ENCODE measurements around the gene ATP11A. TPM values are rescaled to one million over a fixed set of nuclear protein-coding genes. Genes with fewer than 3 reads are reported as not detected.

The ATP11A gene
- total and polyA plus RNA-seq, 10 of the 15 experiments (the other 5 are each of a cell fraction or from before 2014, with no cell fraction given): 1.4 to 69.6 (median 14.4) TPM

DNA sequence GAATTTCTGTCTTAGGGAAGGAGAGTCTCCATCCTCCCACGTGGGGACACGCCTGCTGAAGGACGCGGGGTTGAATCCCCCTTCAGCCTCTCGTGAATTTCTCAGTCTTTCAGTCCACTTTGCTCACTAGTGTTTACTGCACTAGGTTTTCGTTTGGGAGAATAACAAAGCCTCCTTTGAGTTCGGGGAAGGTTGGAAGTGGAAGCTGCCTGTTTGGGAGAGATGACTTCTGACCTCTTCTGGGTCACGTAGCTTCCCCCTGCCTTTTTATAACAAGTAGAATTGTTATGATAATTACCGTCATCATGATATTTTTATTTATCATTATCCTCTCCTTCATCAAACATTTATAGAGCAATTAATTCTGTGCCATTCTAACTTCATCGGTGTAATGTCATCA, 60.7 kb downstream of the ATP11A start:
- Histone ChIP-seq H3K4me3 (no peak overlapping the region), H4K20me1 (ENCODE audit: control insufficient read depth, insufficient read depth) (no peaks in the 10 kb centered on the region), H3K27me3 (replicated peaks in 1 of 2; ENCODE audit: control insufficient read depth in 2 of 2, insufficient read depth in 2 of 2, low read length in 1 of 2) (no peaks in the 10 kb centered on the region), H2AFZ (ENCODE audit: control insufficient read depth, low read depth, low read length) (no peak overlapping the region), H3K9me3 (replicated peaks; ENCODE audit: control insufficient read depth, insufficient read depth, low read length) (no peaks in the 10 kb centered on the region), H3K36me3 (ENCODE audit: control insufficient read depth in 2 of 2, insufficient read depth in 2 of 2, low read length in 1 of 2) (peaks cover 0 to 2% of the 10 kb centered on the region in 2 experiments; a peak in 2 of 4 replicates), H3K4me1 (ENCODE audit: control insufficient read depth, insufficient read depth, low read length) (no peaks in the 10 kb centered on the region), H3K4me2 (ENCODE audit: control insufficient read depth, insufficient read depth) (no peak overlapping the region), H3K79me2 (ENCODE audit: control insufficient read depth, insufficient read depth, low read length) (peaks cover 4% of the 10 kb centered on the region), H3K27ac (ENCODE audit: control insufficient read depth, insufficient read depth) (no peak overlapping the region), H3K9ac (ENCODE audit: control insufficient read depth, insufficient read depth, low read length) (no peak overlapping the region)
- WGBS (ENCODE audit: insufficient coverage, insufficient replicate concordance, low lambda C conversion rate, missing lambda C conversion rate): 93% methylated on average over 9 of the region's 10 CpGs
- DNase-seq (ENCODE audit: low read depth, low spot score) (no peak), ATAC-seq (no peak), FAIRE-seq (no peak)
- POLR2A ChIA-PET: no interaction called here
- in situ Hi-C loops (cut with MboI): no loop called here
- no TSS peak for BruUV-seq (replicated peaks)
- CTCF ChIA-PET: no interaction called here
- SMC1A ChIA-PET (ENCODE audit: uncharacterized antibody, unreplicated experiment): no interaction called here
- RAD21 ChIA-PET (ENCODE audit: unreplicated experiment): no interaction called here
- intact Hi-C loops (cut with micrococcal nuclease; ENCODE audit: unreplicated experiment): no loop called here
- TF ChIP-seq FOXK2 (IDR thresholded peaks at IDR 0.05) (no peak), STAT3 (IDR thresholded peaks at IDR 0.05; ENCODE audit: low read depth, low read length) (no peak), HCFC1 (IDR thresholded peaks at IDR 0.05; ENCODE audit: low read length) (no peak), NFYA (IDR thresholded peaks at IDR 0.05; ENCODE audit: borderline replicate concordance, low read depth, low read length) (no peak), ZZZ3 (IDR thresholded peaks at IDR 0.05; ENCODE audit: control insufficient read depth, insufficient read length, low read depth) (no peak), EP300 (IDR thresholded peaks at IDR 0.05; ENCODE audit: borderline replicate concordance in 1 of 2, control insufficient read depth in 1 of 2, low read depth in 2 of 2, low read length in 2 of 2) (no peak), NRF1 (conservative IDR thresholded peaks at IDR 0.05; ENCODE audit: low read depth, low read length) (no peak), NFXL1 (IDR thresholded peaks at IDR 0.05; ENCODE audit: borderline replicate concordance) (no peak), YBX1 (IDR thresholded peaks at IDR 0.05) (no peak), SUZ12 (IDR thresholded peaks at IDR 0.05; ENCODE audit: unreplicated experiment) (no peak), SREBF2 (IDR thresholded peaks at IDR 0.05; ENCODE audit: low read length) (no peak), IKZF1 (conservative IDR thresholded peaks at IDR 0.05) (no peak)
- TF ChIP-seq, protein P1, sequence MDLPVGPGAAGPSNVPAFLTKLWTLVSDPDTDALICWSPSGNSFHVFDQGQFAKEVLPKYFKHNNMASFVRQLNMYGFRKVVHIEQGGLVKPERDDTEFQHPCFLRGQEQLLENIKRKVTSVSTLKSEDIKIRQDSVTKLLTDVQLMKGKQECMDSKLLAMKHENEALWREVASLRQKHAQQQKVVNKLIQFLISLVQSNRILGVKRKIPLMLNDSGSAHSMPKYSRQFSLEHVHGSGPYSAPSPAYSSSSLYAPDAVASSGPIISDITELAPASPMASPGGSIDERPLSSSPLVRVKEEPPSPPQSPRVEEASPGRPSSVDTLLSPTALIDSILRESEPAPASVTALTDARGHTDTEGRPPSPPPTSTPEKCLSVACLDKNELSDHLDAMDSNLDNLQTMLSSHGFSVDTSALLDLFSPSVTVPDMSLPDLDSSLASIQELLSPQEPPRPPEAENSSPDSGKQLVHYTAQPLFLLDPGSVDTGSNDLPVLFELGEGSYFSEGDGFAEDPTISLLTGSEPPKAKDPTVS (IDR thresholded peaks at IDR 0.05; ENCODE audit: low read depth, low read length): no peak
- TF ChIP-seq, protein P2, sequence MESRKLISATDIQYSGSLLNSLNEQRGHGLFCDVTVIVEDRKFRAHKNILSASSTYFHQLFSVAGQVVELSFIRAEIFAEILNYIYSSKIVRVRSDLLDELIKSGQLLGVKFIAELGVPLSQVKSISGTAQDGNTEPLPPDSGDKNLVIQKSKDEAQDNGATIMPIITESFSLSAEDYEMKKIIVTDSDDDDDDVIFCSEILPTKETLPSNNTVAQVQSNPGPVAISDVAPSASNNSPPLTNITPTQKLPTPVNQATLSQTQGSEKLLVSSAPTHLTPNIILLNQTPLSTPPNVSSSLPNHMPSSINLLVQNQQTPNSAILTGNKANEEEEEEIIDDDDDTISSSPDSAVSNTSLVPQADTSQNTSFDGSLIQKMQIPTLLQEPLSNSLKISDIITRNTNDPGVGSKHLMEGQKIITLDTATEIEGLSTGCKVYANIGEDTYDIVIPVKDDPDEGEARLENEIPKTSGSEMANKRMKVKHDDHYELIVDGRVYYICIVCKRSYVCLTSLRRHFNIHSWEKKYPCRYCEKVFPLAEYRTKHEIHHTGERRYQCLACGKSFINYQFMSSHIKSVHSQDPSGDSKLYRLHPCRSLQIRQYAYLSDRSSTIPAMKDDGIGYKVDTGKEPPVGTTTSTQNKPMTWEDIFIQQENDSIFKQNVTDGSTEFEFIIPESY (IDR thresholded peaks at IDR 0.05): no peak
- TF ChIP-seq, protein P3, sequence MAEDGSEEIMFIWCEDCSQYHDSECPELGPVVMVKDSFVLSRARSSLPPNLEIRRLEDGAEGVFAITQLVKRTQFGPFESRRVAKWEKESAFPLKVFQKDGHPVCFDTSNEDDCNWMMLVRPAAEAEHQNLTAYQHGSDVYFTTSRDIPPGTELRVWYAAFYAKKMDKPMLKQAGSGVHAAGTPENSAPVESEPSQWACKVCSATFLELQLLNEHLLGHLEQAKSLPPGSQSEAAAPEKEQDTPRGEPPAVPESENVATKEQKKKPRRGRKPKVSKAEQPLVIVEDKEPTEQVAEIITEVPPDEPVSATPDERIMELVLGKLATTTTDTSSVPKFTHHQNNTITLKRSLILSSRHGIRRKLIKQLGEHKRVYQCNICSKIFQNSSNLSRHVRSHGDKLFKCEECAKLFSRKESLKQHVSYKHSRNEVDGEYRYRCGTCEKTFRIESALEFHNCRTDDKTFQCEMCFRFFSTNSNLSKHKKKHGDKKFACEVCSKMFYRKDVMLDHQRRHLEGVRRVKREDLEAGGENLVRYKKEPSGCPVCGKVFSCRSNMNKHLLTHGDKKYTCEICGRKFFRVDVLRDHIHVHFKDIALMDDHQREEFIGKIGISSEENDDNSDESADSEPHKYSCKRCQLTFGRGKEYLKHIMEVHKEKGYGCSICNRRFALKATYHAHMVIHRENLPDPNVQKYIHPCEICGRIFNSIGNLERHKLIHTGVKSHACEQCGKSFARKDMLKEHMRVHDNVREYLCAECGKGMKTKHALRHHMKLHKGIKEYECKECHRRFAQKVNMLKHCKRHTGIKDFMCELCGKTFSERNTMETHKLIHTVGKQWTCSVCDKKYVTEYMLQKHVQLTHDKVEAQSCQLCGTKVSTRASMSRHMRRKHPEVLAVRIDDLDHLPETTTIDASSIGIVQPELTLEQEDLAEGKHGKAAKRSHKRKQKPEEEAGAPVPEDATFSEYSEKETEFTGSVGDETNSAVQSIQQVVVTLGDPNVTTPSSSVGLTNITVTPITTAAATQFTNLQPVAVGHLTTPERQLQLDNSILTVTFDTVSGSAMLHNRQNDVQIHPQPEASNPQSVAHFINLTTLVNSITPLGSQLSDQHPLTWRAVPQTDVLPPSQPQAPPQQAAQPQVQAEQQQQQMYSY (CRISPR knock-in tag; IDR thresholded peaks at IDR 0.05): no peak
- TF ChIP-seq, protein P4, sequence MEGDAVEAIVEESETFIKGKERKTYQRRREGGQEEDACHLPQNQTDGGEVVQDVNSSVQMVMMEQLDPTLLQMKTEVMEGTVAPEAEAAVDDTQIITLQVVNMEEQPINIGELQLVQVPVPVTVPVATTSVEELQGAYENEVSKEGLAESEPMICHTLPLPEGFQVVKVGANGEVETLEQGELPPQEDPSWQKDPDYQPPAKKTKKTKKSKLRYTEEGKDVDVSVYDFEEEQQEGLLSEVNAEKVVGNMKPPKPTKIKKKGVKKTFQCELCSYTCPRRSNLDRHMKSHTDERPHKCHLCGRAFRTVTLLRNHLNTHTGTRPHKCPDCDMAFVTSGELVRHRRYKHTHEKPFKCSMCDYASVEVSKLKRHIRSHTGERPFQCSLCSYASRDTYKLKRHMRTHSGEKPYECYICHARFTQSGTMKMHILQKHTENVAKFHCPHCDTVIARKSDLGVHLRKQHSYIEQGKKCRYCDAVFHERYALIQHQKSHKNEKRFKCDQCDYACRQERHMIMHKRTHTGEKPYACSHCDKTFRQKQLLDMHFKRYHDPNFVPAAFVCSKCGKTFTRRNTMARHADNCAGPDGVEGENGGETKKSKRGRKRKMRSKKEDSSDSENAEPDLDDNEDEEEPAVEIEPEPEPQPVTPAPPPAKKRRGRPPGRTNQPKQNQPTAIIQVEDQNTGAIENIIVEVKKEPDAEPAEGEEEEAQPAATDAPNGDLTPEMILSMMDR (IDR thresholded peaks at IDR 0.05 in 2 of 3, conservative IDR thresholded peaks at IDR 0.05 in 1 of 3; ENCODE audit: control insufficient read depth in 2 of 3, extremely low read depth in 1 of 3, insufficient read depth in 1 of 3, low read depth in 3 of 3, low read length in 3 of 3): no peak

Data from GM12878 (cell line).